DMS79 (cell line): ENCODE results near the gene FAM174C.
A peak's percentile ranks its signal among the peaks of the same experiment; 100 is the strongest.
"Not testable (repeated sequence)": the region's sequence is repeated elsewhere in the genome, so short reads cannot be mapped to it uniquely, and the experiment has no call there.

ENCODE experiments used
- DNase-seq: peaks from one replicate; lab custom pipeline; 2025; lab: John Stamatoyannopoulos, UW

The FAM174C gene

GRCh38 chr19:1237027-1237659 is 38.2 kb upstream of the FAM174C start:
- DNase-seq, result no peak

- no peak for DNase-seq
Observed at GRCh38 chr19:1237754-1238368, 37.5 kb upstream of the FAM174C start, which contains the start of gene CBARP. TSS of gene CBARP (minus strand) at chr19:1238005. CDS start at chr19:1236100, 1,905 bp downstream.

- no peak for DNase-seq
Observed at GRCh38 chr19:1238369-1239303, 36.7 kb upstream of the FAM174C start.

GRCh38 chr19:1239420-1239795 is 35.9 kb upstream of the FAM174C start:
- DNase-seq, result no peak

GRCh38 chr19:1239796-1240737 is 35.3 kb upstream of the FAM174C start:
- DNase-seq, result peak; percentile 59

GRCh38 chr19:1240925-1241324 is 34.4 kb upstream of the FAM174C start:
- DNase-seq, result no peak

- peak; percentile 90 for DNase-seq
Observed at GRCh38 chr19:1241417-1242095, 33.8 kb upstream of the FAM174C start, which contains the start of gene ATP5F1D. TSS of gene ATP5F1D (plus strand) at chr19:1241751. CDS start at chr19:1241851, 100 bp downstream.

GRCh38 chr19:1243768-1244692 is 31.3 kb upstream of the FAM174C start:
- peak; percentile 29 for DNase-seq

GRCh38 chr19:1244693-1245451 is 30.5 kb upstream of the FAM174C start:
- no peak for DNase-seq

GRCh38 chr19:1245494-1246264 is 29.7 kb upstream of the FAM174C start:
- DNase-seq, result no peak

GRCh38 chr19:1246265-1247087 is 28.9 kb upstream of the FAM174C start:
- DNase-seq, result not testable (repeated sequence)

- no peak for DNase-seq
Observed at GRCh38 chr19:1247748-1248138, 27.6 kb upstream of the FAM174C start.

- no peak for DNase-seq
Observed at GRCh38 chr19:1248139-1248785, 27.1 kb upstream of the FAM174C start, which contains the start of gene MIDN. TSS of gene MIDN (plus strand) at chr19:1248583. CDS start at chr19:1250297, 1,714 bp downstream.

- peak; percentile 51 for DNase-seq
Observed at GRCh38 chr19:1248786-1249297, 26.5 kb upstream of the FAM174C start.

GRCh38 chr19:1249298-1249989 is 25.9 kb upstream of the FAM174C start:
- DNase-seq, result peak; percentile 81

- no peak for DNase-seq
Observed at GRCh38 chr19:1249990-1250436, 25.3 kb upstream of the FAM174C start.
